HCT116 (cell line): Measurements from ENCODE around the gene SSX5. TPM values are rescaled to one million over a fixed set of nuclear protein-coding genes. Genes with fewer than 3 reads are reported as not detected.

Source experiments
- ATAC-seq: fragments of 200-7000 bp; cut with Tn5 transposase; 2 replicates; pipeline ENCODE4 v1.9.1; 2020; ENCODE audit warnings: mild to moderate bottlenecking, moderate library complexity
- BruUV-seq: library from RNA; stranded (reverse); fragments of 400-500 nt; replicated peaks from 2 replicates; lab custom pipeline; 2021; lab: Mats Ljungman, UMichigan
- CTCF ChIA-PET: fragments of 300-600 bp; sonication (Branson Sonifier 250); formaldehyde crosslinking; loops from one replicate; lab custom pipeline; 2021; ENCODE audit warnings: antibody characterized with exemption; lab: Charles Lee
- POLR2A ChIA-PET: fragments of 300-600, 350-600 bp; sonication (Branson Sonifier 250); formaldehyde crosslinking; loops from one replicate; lab custom pipeline; 2021; ENCODE audit warnings: antibody characterized with exemption; lab: Charles Lee
- RAD21 ChIA-PET, 2 experiments: fragments of 300-600 bp; sonication (Branson Sonifier 250); formaldehyde crosslinking; loops; one replicate each; lab custom pipeline; 2023; ENCODE audit warnings: low total read pairs in 2 of 2; ENCODE audit not compliant: uncharacterized antibody in 2 of 2, unreplicated experiment in 2 of 2, low non-redundant PET in 1 of 2; lab: Charles Lee
- DNase-seq: peaks from one replicate; pipeline ENCODE4 v3.0.0-alpha.2; 2010; ENCODE audit warnings: low read depth, low spot score
- H2AFZ ChIP-seq: fragments of 200-600 bp; shearing (Covaris generic), sonication (generic); 2 replicates; pipeline ENCODE4 v1.6.1; 2017; ENCODE audit warnings: low read depth, mixed run types, mixed read lengths, antibody characterized with exemption, low read length; ENCODE audit not compliant: poor library complexity, severe bottlenecking
- H3K27ac ChIP-seq: 2 replicates; pipeline ENCODE4 v1.5.1; 2012; ENCODE audit warnings: low read depth, low read length
- H3K27me3 ChIP-seq: fragments of 200-600 bp; sonication (generic); 2 replicates; pipeline ENCODE4 v1.6.1; 2016; ENCODE audit warnings: mixed run types, low read length, mixed read lengths; ENCODE audit not compliant: insufficient read depth
- H3K36me3 ChIP-seq, 2 experiments: fragments of 200-500 bp in 1 of 2; fragments of 200-600 bp in 1 of 2; sonication (Bioruptor generic) in 1 of 2; sonication (generic) in 1 of 2; 2 replicates each; pipeline versions ENCODE4 v1.5.1 to v1.6.1; 2014 to 2016; ENCODE audit warnings: low read length in 2 of 2, inconsistent platforms in 1 of 2, mixed read lengths in 1 of 2, mixed run types in 1 of 2; ENCODE audit not compliant: insufficient read depth in 2 of 2, control insufficient read depth in 1 of 2
- H3K4me1 ChIP-seq, 2 experiments: fragments of 200-600 bp in 1 of 2; sonication (generic) in 1 of 2; 2 replicates each; pipeline versions ENCODE4 v1.5.1 to v1.6.1; 2012 to 2017; ENCODE audit warnings: low read length in 2 of 2, inconsistent platforms in 1 of 2, mild to moderate bottlenecking in 1 of 2, mixed read lengths in 1 of 2, mixed run types in 1 of 2, moderate library complexity in 1 of 2; ENCODE audit not compliant: insufficient read depth in 2 of 2, control insufficient read depth in 1 of 2
- H3K4me2 ChIP-seq: fragments of 200-600 bp; sonication (generic); 2 replicates; pipeline ENCODE4 v1.6.1; 2017; ENCODE audit warnings: mixed run types, low read length, mixed read lengths
- H3K4me3 ChIP-seq, 2 experiments: fragments of 200-600 bp in 1 of 2; sonication (generic) in 1 of 2; replicated peaks in 1 of 2; 2 replicates each; pipeline ENCODE4 v1.5.1; 2011 to 2016; ENCODE audit warnings: low read length in 2 of 2, control low read depth in 1 of 2, low read depth in 1 of 2, mild to moderate bottlenecking in 1 of 2, mixed read lengths in 1 of 2, mixed run types in 1 of 2
- H3K79me2 ChIP-seq: fragments of 200-600 bp; sonication (generic); 2 replicates; pipeline ENCODE4 v1.6.1; 2017; ENCODE audit warnings: mild to moderate bottlenecking, mixed run types, low read length, moderate library complexity, mixed read lengths; ENCODE audit not compliant: insufficient read depth
- H3K9ac ChIP-seq: fragments of 200-600 bp; sonication (generic); 2 replicates; pipeline ENCODE4 v1.6.1; 2016; ENCODE audit warnings: low read length, mixed read lengths
- H3K9me2 ChIP-seq: fragments of 200-600 bp; sonication (generic), shearing (Covaris generic); 2 replicates; pipeline ENCODE4 v1.6.1; 2017; ENCODE audit warnings: mixed run types, mild to moderate bottlenecking, moderate library complexity; ENCODE audit not compliant: insufficient read depth
- H3K9me3 ChIP-seq, 2 experiments: fragments of 200-500 bp in 1 of 2; fragments of 200-600 bp in 1 of 2; sonication (Bioruptor generic) in 1 of 2; sonication (generic) in 1 of 2; 2 replicates each; pipeline ENCODE4 v1.6.1; 2014 to 2017; ENCODE audit warnings: low read length in 2 of 2, mixed read lengths in 2 of 2, inconsistent platforms in 1 of 2, low read depth in 1 of 2, mild to moderate bottlenecking in 1 of 2, mixed run types in 1 of 2, moderate library complexity in 1 of 2; ENCODE audit not compliant: control insufficient read depth in 1 of 2, insufficient read depth in 1 of 2
- H4K20me1 ChIP-seq: fragments of 200-600 bp; sonication (generic), shearing (Covaris generic); 2 replicates; pipeline ENCODE4 v1.6.1; 2017; ENCODE audit warnings: mixed run types, mild to moderate bottlenecking, moderate library complexity; ENCODE audit not compliant: insufficient read depth
- CEBPB ChIP-seq: IDR thresholded peaks from 2 replicates; pipeline ENCODE4 v1.6.1; 2012; ENCODE audit warnings: low read depth
- ELF1 ChIP-seq: IDR thresholded peaks from 2 replicates; pipeline ENCODE4 v1.6.1; 2012; ENCODE audit warnings: low read depth, borderline replicate concordance
- FOSL1 ChIP-seq: IDR thresholded peaks from 2 replicates; pipeline ENCODE4 v1.6.1; 2012; ENCODE audit warnings: low read depth
- JUND ChIP-seq: IDR thresholded peaks from 2 replicates; pipeline ENCODE4 v1.6.1; 2012
- POLR2A ChIP-seq: IDR thresholded peaks from 2 replicates; pipeline ENCODE4 v1.7.0; 2011; ENCODE audit warnings: borderline replicate concordance; ENCODE audit not compliant: insufficient read depth, insufficient read length; ENCODE audit errors: extremely low read depth
- POLR2AphosphoS5 ChIP-seq: IDR thresholded peaks from 2 replicates; pipeline ENCODE4 v1.6.1; 2011; ENCODE audit warnings: mild to moderate bottlenecking, low read depth, low read length, moderate library complexity
- RAD21 ChIP-seq: IDR thresholded peaks from 2 replicates; pipeline ENCODE4 v1.6.1; 2012; ENCODE audit warnings: low read depth, mild to moderate bottlenecking
- SP1 ChIP-seq: IDR thresholded peaks from 2 replicates; pipeline ENCODE4 v1.6.1; 2012; ENCODE audit warnings: low read depth
- TCF7L2 ChIP-seq: IDR thresholded peaks from 2 replicates; pipeline ENCODE4 v1.7.0; 2011; ENCODE audit warnings: borderline replicate concordance, inconsistent platforms; ENCODE audit not compliant: insufficient read depth, insufficient read length; ENCODE audit errors: extremely low read depth
- ZNF274 ChIP-seq: fragments of 200-500 bp; sonication (Bioruptor generic); IDR thresholded peaks from 2 replicates; pipeline ENCODE4 v1.6.1; 2014; ENCODE audit warnings: mild to moderate bottlenecking, low read depth, low read length, inconsistent platforms
- intact Hi-C: fragments of 100-400 bp; cut with micrococcal nuclease; formaldehyde crosslinking; loops from 2 replicates; pipeline ENCODE4 v1.10.0; 2022
- total RNA-seq: library from RNA; stranded (reverse); gene quantifications from one replicate; pipeline ENCODE4 v1.2.1, GENCODE V29; 2021; ENCODE audit not compliant: unreplicated experiment
- TF ChIP-seq, protein P1 (sequence below): IDR thresholded peaks from 2 replicates; pipeline ENCODE4 v1.6.1; 2012
- TF ChIP-seq, protein P2 (sequence below): IDR thresholded peaks from 2 replicates; pipeline ENCODE4 v1.6.1; 2012
- TF ChIP-seq, protein P3 (sequence below), 3 experiments: fragments of 200-600 bp in 1 of 3; sonication (generic) in 1 of 3; IDR thresholded peaks in 2 of 3; conservative IDR thresholded peaks in 1 of 3; 2 replicates each; pipeline ENCODE4 v1.5.1; 2012 to 2017; ENCODE audit warnings: low read depth in 2 of 3, low read length in 2 of 3, antibody characterized with exemption in 1 of 3, borderline replicate concordance in 1 of 3, control low read depth in 1 of 3, mild to moderate bottlenecking in 1 of 3, mixed read lengths in 1 of 3, mixed run types in 1 of 3, moderate library complexity in 1 of 3; ENCODE audit not compliant: insufficient read depth in 1 of 3
- TF ChIP-seq, protein P4 (sequence below): IDR thresholded peaks from 2 replicates; pipeline ENCODE4 v1.6.1; 2012; ENCODE audit warnings: low read depth

The SSX5 gene
- total RNA-seq, 1 experiment from 2014 or later: not detected

DNA sequence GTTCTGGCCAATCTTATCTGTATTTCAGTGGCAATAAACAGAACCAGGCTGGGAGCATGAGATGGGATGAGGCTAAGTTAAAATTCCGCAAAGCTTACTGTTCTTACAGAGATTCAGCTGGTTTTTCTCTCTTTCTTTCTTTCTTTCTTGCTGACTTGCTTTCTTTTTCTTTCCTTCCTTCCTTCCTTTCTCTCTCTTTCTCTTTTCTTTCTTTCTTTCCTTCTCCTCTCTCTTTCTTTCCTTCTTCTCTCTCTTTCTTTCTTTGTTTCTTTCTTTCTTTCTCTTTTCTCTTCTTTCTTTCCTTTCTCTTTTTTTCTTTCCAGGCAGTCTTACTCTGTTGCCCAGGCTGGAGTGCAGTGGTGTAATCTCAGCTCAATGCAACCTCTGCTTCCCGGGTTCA is 41.8 kb downstream of the SSX5 start:
- Histone ChIP-seq H3K27me3 (no peaks in the 10 kb centered on the region), H3K9ac (no peak overlapping the region), H2AFZ (no peak overlapping the region), H4K20me1 (no peaks in the 10 kb centered on the region), H3K4me3 (no peak overlapping the region), H3K27ac (no peak overlapping the region)
- ChIA-PET RAD21 (no interaction called here), CTCF (no interaction called here)
- intact Hi-C loops: no loop called here
- ATAC-seq: no peak
- no peak for TF ChIP-seq JUND
- no peak for TF ChIP-seq ELF1
- TF ChIP-seq RAD21: no peak
- no peak for TF ChIP-seq FOSL1
- no peak for TF ChIP-seq TCF7L2
- TF ChIP-seq, protein P1, sequence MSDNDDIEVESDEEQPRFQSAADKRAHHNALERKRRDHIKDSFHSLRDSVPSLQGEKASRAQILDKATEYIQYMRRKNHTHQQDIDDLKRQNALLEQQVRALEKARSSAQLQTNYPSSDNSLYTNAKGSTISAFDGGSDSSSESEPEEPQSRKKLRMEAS: no peak
- no peak for TF ChIP-seq ZNF274
- TF ChIP-seq SP1: no peak
- TF ChIP-seq POLR2AphosphoS5: no peak
- TF ChIP-seq, protein P2, sequence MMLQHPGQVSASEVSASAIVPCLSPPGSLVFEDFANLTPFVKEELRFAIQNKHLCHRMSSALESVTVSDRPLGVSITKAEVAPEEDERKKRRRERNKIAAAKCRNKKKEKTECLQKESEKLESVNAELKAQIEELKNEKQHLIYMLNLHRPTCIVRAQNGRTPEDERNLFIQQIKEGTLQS: no peak
- TF ChIP-seq, protein P3, sequence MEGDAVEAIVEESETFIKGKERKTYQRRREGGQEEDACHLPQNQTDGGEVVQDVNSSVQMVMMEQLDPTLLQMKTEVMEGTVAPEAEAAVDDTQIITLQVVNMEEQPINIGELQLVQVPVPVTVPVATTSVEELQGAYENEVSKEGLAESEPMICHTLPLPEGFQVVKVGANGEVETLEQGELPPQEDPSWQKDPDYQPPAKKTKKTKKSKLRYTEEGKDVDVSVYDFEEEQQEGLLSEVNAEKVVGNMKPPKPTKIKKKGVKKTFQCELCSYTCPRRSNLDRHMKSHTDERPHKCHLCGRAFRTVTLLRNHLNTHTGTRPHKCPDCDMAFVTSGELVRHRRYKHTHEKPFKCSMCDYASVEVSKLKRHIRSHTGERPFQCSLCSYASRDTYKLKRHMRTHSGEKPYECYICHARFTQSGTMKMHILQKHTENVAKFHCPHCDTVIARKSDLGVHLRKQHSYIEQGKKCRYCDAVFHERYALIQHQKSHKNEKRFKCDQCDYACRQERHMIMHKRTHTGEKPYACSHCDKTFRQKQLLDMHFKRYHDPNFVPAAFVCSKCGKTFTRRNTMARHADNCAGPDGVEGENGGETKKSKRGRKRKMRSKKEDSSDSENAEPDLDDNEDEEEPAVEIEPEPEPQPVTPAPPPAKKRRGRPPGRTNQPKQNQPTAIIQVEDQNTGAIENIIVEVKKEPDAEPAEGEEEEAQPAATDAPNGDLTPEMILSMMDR (IDR thresholded peaks at IDR 0.05 in 2 of 3, conservative IDR thresholded peaks at IDR 0.05 in 1 of 3; ENCODE audit: borderline replicate concordance in 1 of 3, insufficient read depth in 1 of 3, low read depth in 2 of 3, low read length in 2 of 3): no peak
- no peak for TF ChIP-seq CEBPB
- TF ChIP-seq, protein P4, sequence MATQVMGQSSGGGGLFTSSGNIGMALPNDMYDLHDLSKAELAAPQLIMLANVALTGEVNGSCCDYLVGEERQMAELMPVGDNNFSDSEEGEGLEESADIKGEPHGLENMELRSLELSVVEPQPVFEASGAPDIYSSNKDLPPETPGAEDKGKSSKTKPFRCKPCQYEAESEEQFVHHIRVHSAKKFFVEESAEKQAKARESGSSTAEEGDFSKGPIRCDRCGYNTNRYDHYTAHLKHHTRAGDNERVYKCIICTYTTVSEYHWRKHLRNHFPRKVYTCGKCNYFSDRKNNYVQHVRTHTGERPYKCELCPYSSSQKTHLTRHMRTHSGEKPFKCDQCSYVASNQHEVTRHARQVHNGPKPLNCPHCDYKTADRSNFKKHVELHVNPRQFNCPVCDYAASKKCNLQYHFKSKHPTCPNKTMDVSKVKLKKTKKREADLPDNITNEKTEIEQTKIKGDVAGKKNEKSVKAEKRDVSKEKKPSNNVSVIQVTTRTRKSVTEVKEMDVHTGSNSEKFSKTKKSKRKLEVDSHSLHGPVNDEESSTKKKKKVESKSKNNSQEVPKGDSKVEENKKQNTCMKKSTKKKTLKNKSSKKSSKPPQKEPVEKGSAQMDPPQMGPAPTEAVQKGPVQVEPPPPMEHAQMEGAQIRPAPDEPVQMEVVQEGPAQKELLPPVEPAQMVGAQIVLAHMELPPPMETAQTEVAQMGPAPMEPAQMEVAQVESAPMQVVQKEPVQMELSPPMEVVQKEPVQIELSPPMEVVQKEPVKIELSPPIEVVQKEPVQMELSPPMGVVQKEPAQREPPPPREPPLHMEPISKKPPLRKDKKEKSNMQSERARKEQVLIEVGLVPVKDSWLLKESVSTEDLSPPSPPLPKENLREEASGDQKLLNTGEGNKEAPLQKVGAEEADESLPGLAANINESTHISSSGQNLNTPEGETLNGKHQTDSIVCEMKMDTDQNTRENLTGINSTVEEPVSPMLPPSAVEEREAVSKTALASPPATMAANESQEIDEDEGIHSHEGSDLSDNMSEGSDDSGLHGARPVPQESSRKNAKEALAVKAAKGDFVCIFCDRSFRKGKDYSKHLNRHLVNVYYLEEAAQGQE: no peak
- no peak for TF ChIP-seq POLR2A
- TF ChIP-seq, all 23 proteins: peak for 0
- DNase-seq: no peak
- Histone ChIP-seq H3K4me2 (no peak overlapping the region), H3K79me2 (no peaks in the 10 kb centered on the region), H3K36me3 (no peaks in the 10 kb centered on the region), H3K4me1 (no peaks in the 10 kb centered on the region), H3K9me3 (no peaks in the 10 kb centered on the region), H3K9me2 (no peaks in the 10 kb centered on the region)
- no TSS peak for BruUV-seq
- POLR2A ChIA-PET: no interaction called here
